B cell (primary cell): ENCODE results near the gene SPON2. TPM values are rescaled to one million over a fixed set of nuclear protein-coding genes. Genes with fewer than 3 reads are reported as not detected.

Experiments
- ATAC-seq: fragments of 200-7000 bp; cut with Tn5 transposase; one replicate; pipeline ENCODE4 v1.10.0; 2021; ENCODE audit warnings: low read depth, mild to moderate bottlenecking, moderate number of reproducible peaks, moderate library complexity
- CTCF ChIA-PET: fragments of 350-600 bp; sonication (Branson Sonifier 250); formaldehyde crosslinking; loops from one replicate; lab custom pipeline; 2021; ENCODE audit warnings: antibody characterized with exemption, inconsistent platforms; lab: Charles Lee
- POLR2A ChIA-PET: fragments of 350-600 bp; sonication (Branson Sonifier 250); formaldehyde crosslinking; loops from one replicate; lab custom pipeline; 2021; ENCODE audit warnings: antibody characterized with exemption; lab: Charles Lee
- DNase-seq: peaks from one replicate; pipeline ENCODE4 v3.0.0; 2013
- H2AFZ ChIP-seq: 2 replicates; pipeline ENCODE4 v1.6.1; 2012; ENCODE audit warnings: mild to moderate bottlenecking, low read depth, low read length; ENCODE audit not compliant: insufficient read depth, poor library complexity, severe bottlenecking
- H3K27ac ChIP-seq, 2 donors: 1 replicate in 1 of 2; 2 replicates in 1 of 2; pipeline ENCODE4 v1.5.1; 2012 to 2013; ENCODE audit warnings: low read length in 2 of 2, mild to moderate bottlenecking in 2 of 2, moderate library complexity in 1 of 2
- H3K27me3 ChIP-seq, 4 experiments: fragments of 200-600 bp in 1 of 4; sonication (generic) in 1 of 4; replicated peaks in 1 of 4; 1 replicate in 2 of 4; 2 replicates in 2 of 4; pipeline versions ENCODE4 v1.6.1 to v1.7.0; 2013 to 2016; ENCODE audit warnings: low read length in 3 of 4, mild to moderate bottlenecking in 2 of 4, mixed read lengths in 1 of 4, moderate library complexity in 1 of 4; ENCODE audit not compliant: insufficient read depth in 4 of 4, control insufficient read depth in 3 of 4; ENCODE audit errors: control extremely low read depth in 1 of 4
- H3K36me3 ChIP-seq, 2 experiments: replicated peaks in 1 of 2; 1 replicate in 1 of 2; 2 replicates in 1 of 2; pipeline versions ENCODE4 v1.6.1 to v1.7.1; 2013; ENCODE audit warnings: low read length in 1 of 2; ENCODE audit not compliant: insufficient read depth in 2 of 2, control insufficient read depth in 1 of 2; ENCODE audit errors: control extremely low read depth in 1 of 2, extremely low read depth in 1 of 2
- H3K4me1 ChIP-seq, 2 donors: fragments of 200-600 bp in 1 of 2; sonication (generic) in 1 of 2; 1 replicate in 1 of 2; 2 replicates in 1 of 2; pipeline versions ENCODE4 v1.5.1 to v1.6.1; 2013 to 2017; ENCODE audit warnings: low read length in 2 of 2; ENCODE audit not compliant: control insufficient read depth in 2 of 2, insufficient read depth in 2 of 2
- H3K4me2 ChIP-seq: replicated peaks from 2 replicates; pipeline ENCODE3; 2012; ENCODE audit warnings: mild to moderate bottlenecking, low read depth, low read length; ENCODE audit not compliant: poor library complexity, severe bottlenecking
- H3K4me3 ChIP-seq, 5 experiments: fragments of 200-600 bp in 1 of 5; sonication (generic) in 1 of 5; 1 replicate in 3 of 5; 2 replicates in 2 of 5; pipeline versions ENCODE4 v1.5.1 to v1.7.0; 2011 to 2016; ENCODE audit warnings: low read length in 4 of 5, mild to moderate bottlenecking in 4 of 5, low read depth in 2 of 5, control low read depth in 1 of 5, moderate library complexity in 1 of 5; ENCODE audit not compliant: insufficient read depth in 1 of 5; ENCODE audit errors: control extremely low read depth in 1 of 5, extremely low read depth in 1 of 5
- H3K79me2 ChIP-seq: fragments of 200-600 bp; sonication (generic); one replicate; pipeline ENCODE4 v1.6.0; 2016; ENCODE audit warnings: low read length; ENCODE audit not compliant: control insufficient read depth, insufficient read depth
- H3K9ac ChIP-seq: fragments of 200-600 bp; sonication (generic); 2 replicates; pipeline ENCODE4 v1.6.1; 2017; ENCODE audit warnings: mild to moderate bottlenecking, low read length, moderate library complexity
- H3K9me3 ChIP-seq, 3 donors: one replicate each; pipeline versions ENCODE4 v1.6.1 to v1.7.1; 2013; ENCODE audit warnings: low read length in 2 of 3; ENCODE audit not compliant: control insufficient read depth in 2 of 3, insufficient read depth in 1 of 3; ENCODE audit errors: control extremely low read depth in 1 of 3
- H4K20me1 ChIP-seq: 2 replicates; pipeline ENCODE4 v1.6.0; 2012; ENCODE audit warnings: mild to moderate bottlenecking, low read length; ENCODE audit not compliant: insufficient read depth, control insufficient read depth, poor library complexity, severe bottlenecking
- H3K27ac Mint-ChIP-seq: one replicate; pipeline ENCODE4 v1.8.0; 2021; ENCODE audit warnings: mixed read lengths
- H3K27me3 Mint-ChIP-seq: one replicate; pipeline ENCODE4 v1.8.0; 2021; ENCODE audit warnings: mixed read lengths
- H3K4me1 Mint-ChIP-seq: one replicate; pipeline ENCODE4 v1.8.0; 2021; ENCODE audit warnings: mixed read lengths
- H3K4me3 Mint-ChIP-seq: one replicate; pipeline ENCODE4 v1.8.0; 2021; ENCODE audit warnings: mixed read lengths
- H3K9me3 Mint-ChIP-seq: one replicate; pipeline ENCODE4 v1.8.0; 2022; ENCODE audit warnings: mixed read lengths; ENCODE audit not compliant: insufficient read depth
- CTCF ChIP-seq: fragments of 200-600 bp; IDR thresholded peaks from one replicate; pipeline ENCODE4 v1.8.0; 2022; ENCODE audit warnings: antibody characterized with exemption, mild to moderate bottlenecking
- EZH2 ChIP-seq: IDR thresholded peaks from 2 replicates; pipeline ENCODE4 v1.6.1; 2012; ENCODE audit warnings: borderline replicate concordance, low read depth, mild to moderate bottlenecking, moderate library complexity, low read length; ENCODE audit not compliant: insufficient read depth, poor library complexity, severe bottlenecking
- WGBS: methylation state at CpG from one replicate; pipeline ENCODE4 v1.1.5; 2013; ENCODE audit warnings: missing lambda C conversion rate; ENCODE audit not compliant: insufficient coverage; 5-methylcytosine and 5-hydroxymethylcytosine counted together
- intact Hi-C: fragments of 100-400 bp; cut with micrococcal nuclease; formaldehyde crosslinking; loops from one replicate; pipeline ENCODE4 v1.10.0; 2022
- polyA plus RNA-seq: library from polyadenylated mRNA; depleted of rRNA; stranded (reverse); fragments of >200 nt; gene quantifications from 2 replicates; pipeline ENCODE4 v1.2.3, GENCODE V29; 2012
- total RNA-seq, 2 donors: library from RNA; stranded (reverse); fragments of 120-200 nt in 1 of 2; gene quantifications; 1 replicate in 1 of 2; 2 replicates in 1 of 2; pipeline versions ENCODE4 v1.2.3 to v1.2.4, GENCODE V29; 2013 to 2022

The SPON2 gene
- total and polyA plus RNA-seq, 2 donors (not counting 1 experiment from before 2014, with no cell fraction given), result 3.8 to 5.1 TPM

DNA sequence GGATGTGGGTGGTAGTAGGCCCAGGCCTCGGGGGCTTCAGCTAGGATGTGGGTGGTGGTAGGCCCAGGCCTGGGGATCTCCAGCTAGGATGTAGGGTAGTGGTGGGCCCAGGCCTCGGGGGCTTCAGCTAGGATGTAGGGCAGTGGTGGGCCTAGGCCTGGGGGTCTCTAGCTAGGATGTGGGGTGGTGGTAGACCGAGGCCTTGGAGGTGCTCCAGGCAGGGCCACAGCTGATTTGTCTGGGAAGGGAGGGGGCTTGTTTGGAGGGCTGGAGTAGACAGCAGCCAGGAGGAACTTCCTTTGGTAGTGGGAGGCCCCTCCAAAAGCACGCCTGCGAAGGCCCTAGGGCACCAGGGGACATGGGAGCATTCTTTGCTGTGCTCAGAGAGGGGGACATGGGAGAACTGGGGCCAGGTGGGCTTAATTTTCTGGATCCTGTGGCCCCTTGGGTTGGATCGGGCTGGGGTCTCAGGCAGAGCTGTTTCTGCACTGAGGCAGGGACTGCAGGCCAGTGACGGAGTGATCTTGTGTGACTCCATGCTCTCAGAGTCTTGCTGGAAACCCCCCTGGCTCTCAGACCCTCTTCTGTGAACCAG is 3.3 kb upstream of the SPON2 start:
- H3K27ac ChIP-seq, result no peak overlapping the region
- H3K4me2 ChIP-seq, result no peak overlapping the region
- H3K4me3 ChIP-seq, result no peak overlapping the region
- CTCF ChIA-PET, result interaction anchor here (1.2 to 1.5 kb wide), 2 partner anchors 12 to 93 kb away, joined by 3 read pairs; no protein-coding TSS in a partner anchor
- H3K27me3 ChIP-seq, result peaks cover 0 to 26% (median 12%) of the 10 kb centered on the region in 4 experiments
- H2AFZ ChIP-seq, result no peak overlapping the region
- Mint-ChIP-seq H3K27ac (no peak overlapping the region), H3K4me3 (no peak overlapping the region), H3K27me3 (peaks cover 5% of the 10 kb centered on the region), H3K4me1 (peaks cover 6% of the 10 kb centered on the region), H3K9me3 (no peaks in the 10 kb centered on the region)
- peaks cover 2% of the 10 kb centered on the region for H4K20me1 ChIP-seq
- DNase-seq (no peak), ATAC-seq (no peak)
- 98% methylated on average over 7 of the region's 7 CpGs for WGBS
- H3K9ac ChIP-seq, result no peak overlapping the region
- H3K4me1 ChIP-seq, result peaks cover 15 to 18% of the 10 kb centered on the region in 2 donors
- H3K9me3 ChIP-seq, result peaks cover 1 to 19% (median 6%) of the 10 kb centered on the region in 3 donors
- intact Hi-C loops, result no loop called here
- no peaks in the 10 kb centered on the region for H3K36me3 ChIP-seq
- no peaks in the 10 kb centered on the region for H3K79me2 ChIP-seq
- POLR2A ChIA-PET, result interaction anchor here (0.7 kb wide), 1 partner anchor 681 kb away, joined by 3 read pairs; no protein-coding TSS in a partner anchor
- no peak for TF ChIP-seq CTCF
- TF ChIP-seq EZH2, result no peak

- ChIA-PET POLR2A (no interaction called here), CTCF (interaction anchor here (1.2 to 1.5 kb wide), 2 partner anchors 12 to 93 kb away, joined by 3 read pairs; no protein-coding TSS in a partner anchor)
- no peak overlapping the region for H3K9ac ChIP-seq
- peaks cover 1 to 23% (median 4%) of the 10 kb centered on the region in 3 donors for H3K9me3 ChIP-seq
- H4K20me1 ChIP-seq, result peaks cover 7% of the 10 kb centered on the region
- no peak for TF ChIP-seq CTCF
- TF ChIP-seq EZH2, result no peak
- H3K4me1 Mint-ChIP-seq, result peaks cover 9% of the 10 kb centered on the region
- H3K4me2 ChIP-seq, result no peak overlapping the region
- H3K4me3 ChIP-seq, result no peak overlapping the region
- H3K27me3 Mint-ChIP-seq, result peaks cover 7% of the 10 kb centered on the region
- ATAC-seq, result no peak
- H3K79me2 ChIP-seq, result no peaks in the 10 kb centered on the region
- WGBS, result 98% methylated on average over 20 of the region's 20 CpGs
- no peak overlapping the region for H3K4me3 Mint-ChIP-seq
- no peak overlapping the region for H3K27ac Mint-ChIP-seq
- H3K4me1 ChIP-seq, result peaks cover 17 to 22% of the 10 kb centered on the region in 2 donors
- H3K36me3 ChIP-seq, result no peaks in the 10 kb centered on the region
- intact Hi-C loops, result no loop called here
- peaks cover 0 to 30% (median 14%) of the 10 kb centered on the region in 4 experiments for H3K27me3 ChIP-seq
- no peak overlapping the region for H2AFZ ChIP-seq
- H3K27ac ChIP-seq, result no peak overlapping the region
- DNase-seq, result no peak
- no peaks in the 10 kb centered on the region for H3K9me3 Mint-ChIP-seq
These were observed 2.7 kb upstream of the SPON2 start for GRCh38 chr4:1174941-1175634.
